AG04450 (cell line): Measurements from ENCODE around the gene GALNT9. TPM values are rescaled to one million over a fixed set of nuclear protein-coding genes. Genes with fewer than 3 reads are reported as not detected.

Experiments
- CTCF ChIA-PET: fragments of 300-600, 350-600 bp; formaldehyde crosslinking; extraction: SDS; loops from one replicate; lab custom pipeline; 2022; ENCODE audit warnings: antibody characterized with exemption, inconsistent platforms; lab: Charles Lee
- POLR2A ChIA-PET: fragments of 350-600 bp; formaldehyde crosslinking; extraction: SDS; loops from one replicate; lab custom pipeline; 2021; ENCODE audit warnings: antibody characterized with exemption, inconsistent platforms; lab: Yijun Ruan, JAX
- DNase-seq: peaks from one replicate; pipeline ENCODE4 v3.0.0-alpha.2; 2011; ENCODE audit warnings: low read depth, low spot score
- H3K27ac ChIP-seq: one replicate; pipeline ENCODE4 v1.5.1; 2012; ENCODE audit warnings: low read depth, low read length, control low read depth
- H3K27me3 ChIP-seq: one replicate; pipeline ENCODE4 v1.6.0; 2012; ENCODE audit warnings: low read length; ENCODE audit not compliant: control insufficient read depth, insufficient read depth
- H3K4me3 ChIP-seq: 2 replicates; pipeline ENCODE4 v1.5.1; 2011; ENCODE audit warnings: mild to moderate bottlenecking, low read depth, low read length, control low read depth
- H3K9me3 ChIP-seq: 2 replicates; pipeline ENCODE4 v1.5.1; 2012; ENCODE audit warnings: low read length; ENCODE audit not compliant: control insufficient read depth, insufficient read depth
- polyA plus RNA-seq: library from polyadenylated mRNA; depleted of rRNA; stranded (reverse); fragments of >200 nt; gene quantifications from 2 replicates; pipeline ENCODE4 v1.2.3, GENCODE V29; 2011
- TF ChIP-seq, protein P1 (sequence below): IDR thresholded peaks from 2 replicates; pipeline ENCODE4 v1.5.1; 2011; ENCODE audit warnings: low read depth, low read length, control low read depth, inconsistent platforms

GALNT9 gene
- polyA plus RNA-seq, 1 experiment, result not detected

DNA sequence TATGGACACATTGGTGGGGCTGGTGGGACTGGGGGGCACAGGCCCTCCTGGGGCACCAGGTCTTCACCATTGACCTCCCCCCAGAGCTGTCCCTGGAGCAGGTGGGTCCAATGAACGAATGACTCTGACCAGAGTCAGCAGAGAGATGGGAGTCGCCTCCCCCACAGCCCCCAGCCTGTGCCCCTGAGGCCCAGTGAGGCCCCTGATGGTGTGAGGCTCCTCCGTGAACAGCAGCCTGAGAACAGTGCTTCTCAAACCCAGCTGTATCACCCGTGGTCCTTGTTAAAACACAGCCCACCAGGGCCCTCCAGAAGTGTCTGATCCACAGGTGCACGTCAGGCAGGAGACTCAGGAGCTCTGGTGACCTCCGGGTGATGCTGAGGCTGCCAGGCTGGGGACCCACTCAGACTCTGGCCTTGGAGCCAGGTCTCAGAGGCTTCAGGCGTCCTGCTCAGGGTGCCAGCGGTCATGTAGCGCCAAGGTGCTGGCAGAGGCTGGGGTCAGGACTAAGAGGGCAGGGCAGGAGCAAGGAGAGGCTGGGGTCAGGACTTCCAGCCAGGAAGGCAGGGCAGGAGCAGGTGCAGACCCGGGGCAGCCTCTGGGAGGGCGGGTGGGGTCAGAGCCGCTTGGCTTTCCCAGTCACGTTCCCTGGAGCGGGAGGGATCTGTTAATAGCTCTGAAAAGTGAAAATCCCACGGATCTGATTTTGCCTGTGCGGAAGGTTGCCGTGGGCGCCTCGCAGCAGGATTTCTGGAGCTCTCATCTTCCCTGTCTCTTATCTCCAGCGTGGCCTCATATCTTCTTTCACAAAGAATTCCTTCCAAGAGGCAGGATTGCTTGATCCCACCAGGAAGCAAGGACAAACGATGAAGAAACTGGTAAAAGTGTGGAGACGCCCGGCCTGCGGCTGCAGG is 35.0 kb downstream of the GALNT9 start:
- Histone ChIP-seq H3K4me3 (no peak overlapping the region), H3K27me3 (no peaks in the 10 kb centered on the region), H3K9me3 (peaks cover 69% of the 10 kb centered on the region), H3K27ac (no peak overlapping the region)
- no peak for DNase-seq
- POLR2A ChIA-PET, result no interaction called here
- TF ChIP-seq, protein P1, sequence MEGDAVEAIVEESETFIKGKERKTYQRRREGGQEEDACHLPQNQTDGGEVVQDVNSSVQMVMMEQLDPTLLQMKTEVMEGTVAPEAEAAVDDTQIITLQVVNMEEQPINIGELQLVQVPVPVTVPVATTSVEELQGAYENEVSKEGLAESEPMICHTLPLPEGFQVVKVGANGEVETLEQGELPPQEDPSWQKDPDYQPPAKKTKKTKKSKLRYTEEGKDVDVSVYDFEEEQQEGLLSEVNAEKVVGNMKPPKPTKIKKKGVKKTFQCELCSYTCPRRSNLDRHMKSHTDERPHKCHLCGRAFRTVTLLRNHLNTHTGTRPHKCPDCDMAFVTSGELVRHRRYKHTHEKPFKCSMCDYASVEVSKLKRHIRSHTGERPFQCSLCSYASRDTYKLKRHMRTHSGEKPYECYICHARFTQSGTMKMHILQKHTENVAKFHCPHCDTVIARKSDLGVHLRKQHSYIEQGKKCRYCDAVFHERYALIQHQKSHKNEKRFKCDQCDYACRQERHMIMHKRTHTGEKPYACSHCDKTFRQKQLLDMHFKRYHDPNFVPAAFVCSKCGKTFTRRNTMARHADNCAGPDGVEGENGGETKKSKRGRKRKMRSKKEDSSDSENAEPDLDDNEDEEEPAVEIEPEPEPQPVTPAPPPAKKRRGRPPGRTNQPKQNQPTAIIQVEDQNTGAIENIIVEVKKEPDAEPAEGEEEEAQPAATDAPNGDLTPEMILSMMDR, result no peak
- CTCF ChIA-PET, result no interaction called here

DNA sequence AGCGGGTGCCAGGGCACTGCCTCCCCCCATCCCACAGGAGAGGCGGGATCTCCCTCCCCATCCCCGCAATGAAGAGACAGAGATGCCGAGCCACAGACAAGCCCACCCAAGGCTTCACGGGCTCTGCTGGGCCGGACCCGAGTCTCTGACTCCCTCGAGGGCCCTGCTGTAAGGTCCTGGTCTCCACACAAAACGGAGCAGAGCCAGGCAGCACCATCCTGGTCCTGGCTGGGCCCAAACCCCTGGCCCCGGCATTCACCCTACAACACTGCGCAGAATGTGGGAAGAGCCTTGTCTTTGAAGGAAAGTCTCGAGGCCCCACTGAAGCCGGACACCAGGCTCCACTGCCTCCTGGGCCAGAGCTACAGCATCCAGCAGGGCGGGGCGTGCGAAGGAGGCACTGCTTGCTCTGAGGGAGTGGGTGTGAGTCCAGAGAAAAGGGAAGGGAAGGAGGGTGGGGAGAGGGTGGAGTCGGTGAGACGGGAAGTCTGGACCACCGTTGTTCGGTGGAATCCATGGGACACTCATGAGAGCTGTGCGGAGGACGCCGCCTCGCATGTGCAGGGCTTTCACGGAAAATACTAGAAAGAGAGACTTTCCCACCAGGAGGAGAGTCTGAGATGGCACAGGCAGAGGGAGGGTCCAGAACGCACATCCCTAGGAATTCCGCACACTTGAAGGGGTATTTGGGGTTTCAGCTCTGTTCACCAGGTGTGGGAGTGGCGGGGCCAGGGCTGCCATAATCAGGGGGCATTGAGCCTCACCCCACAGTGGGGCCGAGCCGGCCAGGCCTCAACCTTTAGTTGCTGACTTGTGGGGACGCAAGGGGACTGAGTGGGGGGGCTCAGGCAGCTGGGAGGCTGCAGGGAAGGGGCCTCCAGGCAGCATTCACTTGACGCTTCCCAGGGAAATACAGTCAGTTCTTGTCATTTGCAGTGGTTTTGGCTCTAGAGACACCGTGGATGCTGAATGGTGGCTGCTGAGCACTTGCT is 36.8 kb downstream of the GALNT9 start:
- POLR2A ChIA-PET, result no interaction called here
- TF ChIP-seq, protein P1, result no peak
- H3K27ac ChIP-seq, result no peak overlapping the region

GRCh38 chr12:132291402-132292175 is 37.8 kb downstream of the GALNT9 start:
- CTCF ChIA-PET, result no interaction called here

More for the DNA sequence above, 36.8 kb downstream of the GALNT9 start:
- H3K27me3 ChIP-seq, result no peaks in the 10 kb centered on the region
- CTCF ChIA-PET, result no interaction called here
- DNase-seq, result no peak
- no peak overlapping the region for H3K4me3 ChIP-seq
- H3K9me3 ChIP-seq, result peaks cover 84% of the 10 kb centered on the region

DNA sequence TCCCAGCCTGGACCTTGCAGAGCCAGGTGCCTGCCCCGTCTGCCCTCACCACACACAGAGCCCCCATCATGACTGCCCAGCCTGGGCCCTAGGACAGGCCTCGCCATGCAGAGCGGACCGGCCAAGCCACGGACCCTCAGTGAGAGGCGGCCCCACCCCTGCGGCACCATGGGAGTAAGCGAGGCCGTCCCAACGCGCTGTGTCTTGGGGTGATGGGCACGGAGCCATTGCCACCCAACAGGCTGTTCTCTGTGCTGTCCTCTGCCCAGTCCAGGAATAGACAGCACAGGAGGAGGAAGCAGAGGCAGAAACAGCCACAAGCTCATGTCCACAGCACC is 39.2 kb downstream of the GALNT9 start:
- Histone ChIP-seq H3K4me3 (no peak overlapping the region), H3K27me3 (peaks cover 4% of the 10 kb centered on the region), H3K27ac (no peak overlapping the region), H3K9me3 (peaks cover 87% of the 10 kb centered on the region)
- TF ChIP-seq, protein P1, result no peak
- no peak for DNase-seq
- POLR2A ChIA-PET, result no interaction called here
- CTCF ChIA-PET, result no interaction called here

More at GRCh38 chr12:132291402-132292175, 37.8 kb downstream of the GALNT9 start:
- H3K9me3 ChIP-seq, result peaks cover 88% of the 10 kb centered on the region
- no peaks in the 10 kb centered on the region for H3K27me3 ChIP-seq
- TF ChIP-seq, protein P1, result no peak
- no peak for DNase-seq
- H3K4me3 ChIP-seq, result no peak overlapping the region
- no peak overlapping the region for H3K27ac ChIP-seq
- POLR2A ChIA-PET, result no interaction called here
